H7 (cell line): ENCODE results near the gene PAPOLB. TPM values are rescaled to one million over a fixed set of nuclear protein-coding genes. Genes with fewer than 3 reads are reported as not detected.
"Not testable (repeated sequence)": the region's sequence is repeated elsewhere in the genome, so short reads cannot be mapped to it uniquely, and the experiment has no call there.

Experiments used
- DNase-seq: peaks from one replicate; pipeline ENCODE4 v3.0.0; 2012
- H3K27me3 ChIP-seq: 2 replicates; pipeline ENCODE4 v1.6.0; 2011; ENCODE audit warnings: mild to moderate bottlenecking, low read length; ENCODE audit not compliant: control insufficient read depth, insufficient read depth
- H3K36me3 ChIP-seq: replicated peaks from 2 replicates; pipeline ENCODE4 v1.5.1; 2011; ENCODE audit warnings: low read length; ENCODE audit not compliant: control insufficient read depth, insufficient read depth
- H3K4me3 ChIP-seq: 2 replicates; pipeline ENCODE4 v1.5.1; 2011; ENCODE audit warnings: low read depth, mild to moderate bottlenecking, control low read depth, low read length, moderate library complexity; ENCODE audit not compliant: insufficient read depth
- total RNA-seq: library from RNA; depleted of rRNA; stranded (reverse); fragments of >200 nt; shearing (Covaris generic); gene quantifications from 2 replicates; pipeline ENCODE4 v1.2.3, GENCODE V29; 2014; rRNA removed

PAPOLB gene
- 0.14 TPM in 1 of 2 replicates, not detected in the other for total RNA-seq

- peak; percentile 43 for DNase-seq
- H3K4me3 ChIP-seq: no peak within 1 kb of the TSS
These were observed at the start of gene PAPOLB for GRCh38 chr7:4861673-4862072. Gene PAPOLB, minus strand, starts transcription at chr7:4862030. Its CDS starts 220 bp downstream, at chr7:4861810.

GRCh38 chr7:4911111-4911828, 49.4 kb upstream of the PAPOLB start:
- DNase-seq: no peak
- Histone ChIP-seq H3K36me3 (no peaks in the 10 kb centered on the region), H3K4me3 (no peak overlapping the region), H3K27me3 (no peaks in the 10 kb centered on the region)

More at GRCh38 chr7:4861673-4862072, at the start of gene PAPOLB:
- no peaks in the 10 kb centered on the region for H3K36me3 ChIP-seq
- no peaks in the 10 kb centered on the region for H3K27me3 ChIP-seq

- no peak overlapping the region for H3K4me3 ChIP-seq
- H3K36me3 ChIP-seq: no peaks in the 10 kb centered on the region
- no peak for DNase-seq
- H3K27me3 ChIP-seq: peaks cover 2% of the 10 kb centered on the region; the same call in 1 of the 2 replicates
These were observed 44.9 kb upstream of the PAPOLB start for GRCh38 chr7:4906682-4907081.

- H3K27me3 ChIP-seq: peaks cover 2% of the 10 kb centered on the region; the same call in 1 of the 2 replicates
- no peak overlapping the region for H3K4me3 ChIP-seq
- H3K36me3 ChIP-seq: no peaks in the 10 kb centered on the region
- DNase-seq: no peak
These were observed 43.3 kb upstream of the PAPOLB start for GRCh38 chr7:4905171-4905570.

GRCh38 chr7:4904346-4904745, 42.5 kb upstream of the PAPOLB start:
- Histone ChIP-seq H3K36me3 (no peaks in the 10 kb centered on the region), H3K4me3 (no peak overlapping the region), H3K27me3 (peaks cover 2% of the 10 kb centered on the region; the same call in 1 of the 2 replicates)
- DNase-seq: no peak

GRCh38 chr7:4895766-4896165, 33.9 kb upstream of the PAPOLB start:
- H3K36me3 ChIP-seq: no peaks in the 10 kb centered on the region
- no peak for DNase-seq
- H3K4me3 ChIP-seq: no peak overlapping the region
- no peaks in the 10 kb centered on the region for H3K27me3 ChIP-seq

- no peak for DNase-seq
- Histone ChIP-seq H3K36me3 (no peaks in the 10 kb centered on the region), H3K4me3 (no peak overlapping the region), H3K27me3 (no peaks in the 10 kb centered on the region)
These were observed 32.7 kb upstream of the PAPOLB start for GRCh38 chr7:4894482-4894881.

GRCh38 chr7:4893929-4894475, 32.2 kb upstream of the PAPOLB start:
- Histone ChIP-seq H3K36me3 (no peaks in the 10 kb centered on the region), H3K27me3 (no peaks in the 10 kb centered on the region), H3K4me3 (no peak overlapping the region)
- DNase-seq: no peak

GRCh38 chr7:4893188-4893587, 31.4 kb upstream of the PAPOLB start:
- not testable (repeated sequence) for H3K36me3 ChIP-seq, DNase-seq, H3K27me3 ChIP-seq, H3K4me3 ChIP-seq

GRCh38 chr7:4891522-4891921, 29.7 kb upstream of the PAPOLB start:
- not testable (repeated sequence) for H3K4me3 ChIP-seq, H3K27me3 ChIP-seq

GRCh38 chr7:4889682-4890081, 27.9 kb upstream of the PAPOLB start:
- Histone ChIP-seq H3K4me3 (no peak overlapping the region), H3K36me3 (no peaks in the 10 kb centered on the region), H3K27me3 (no peaks in the 10 kb centered on the region)
- no peak for DNase-seq

More at GRCh38 chr7:4891522-4891921, 29.7 kb upstream of the PAPOLB start:
- DNase-seq, H3K36me3 ChIP-seq: not testable (repeated sequence)

GRCh38 chr7:4888161-4888560, 26.3 kb upstream of the PAPOLB start:
- Histone ChIP-seq H3K4me3 (no peak overlapping the region), H3K36me3 (no peaks in the 10 kb centered on the region), H3K27me3 (no peaks in the 10 kb centered on the region)
- DNase-seq: no peak

GRCh38 chr7:4886671-4887070, 24.8 kb upstream of the PAPOLB start:
- no peak for DNase-seq
- H3K4me3 ChIP-seq: no peak overlapping the region
- H3K36me3 ChIP-seq: no peaks in the 10 kb centered on the region
- H3K27me3 ChIP-seq: peaks cover 8% of the 10 kb centered on the region; the same call in 1 of the 2 replicates

- no peaks in the 10 kb centered on the region for H3K36me3 ChIP-seq
- DNase-seq: no peak
- peaks cover 8% of the 10 kb centered on the region; the same call in 1 of the 2 replicates for H3K27me3 ChIP-seq
- H3K4me3 ChIP-seq: no peak overlapping the region
These were observed 23.5 kb upstream of the PAPOLB start for GRCh38 chr7:4885317-4885807.

GRCh38 chr7:4884164-4884563, 22.3 kb upstream of the PAPOLB start:
- no peak for DNase-seq
- peaks cover 8% of the 10 kb centered on the region; the same call in 1 of the 2 replicates for H3K27me3 ChIP-seq
- no peak overlapping the region for H3K4me3 ChIP-seq
- no peaks in the 10 kb centered on the region for H3K36me3 ChIP-seq
